HEK293 (cell line): ENCODE results near the gene REG1A.

Source experiments
- SETDB1 ChIP-seq: IDR thresholded peaks from one replicate; pipeline ENCODE4 v1.6.1; 2017; ENCODE audit warnings: mild to moderate bottlenecking, low read length, moderate library complexity, mixed read lengths; ENCODE audit not compliant: insufficient read length
- ZFP41 ChIP-seq: fragments of 450-650 bp; formaldehyde crosslinking; IDR thresholded peaks from 2 replicates; pipeline ENCODE4 v1.5.1; 2016; ENCODE audit warnings: missing biosample characterization, missing genetic modification characterization, borderline replicate concordance
- ZNF274 ChIP-seq, 2 experiments: fragments of 200-500 bp in 1 of 2; fragments of 450-650 bp in 1 of 2; sonication (Bioruptor generic) in 1 of 2; formaldehyde crosslinking in 1 of 2; IDR thresholded peaks; 2 replicates each; pipeline versions ENCODE4 v1.5.1 to v1.6.1; 2014 to 2016; ENCODE audit warnings: borderline replicate concordance in 1 of 2, inconsistent platforms in 1 of 2, low read length in 1 of 2, missing biosample characterization in 1 of 2, missing genetic modification characterization in 1 of 2
- ZNF571 ChIP-seq: fragments of 450-650 bp; formaldehyde crosslinking; IDR thresholded peaks from 2 replicates; pipeline ENCODE4 v1.5.0; 2017; ENCODE audit warnings: missing biosample characterization, missing genetic modification characterization
- ZNF776 ChIP-seq: fragments of 450-650 bp; formaldehyde crosslinking; IDR thresholded peaks from 2 replicates; pipeline ENCODE4 v1.5.0; 2017; ENCODE audit warnings: missing biosample characterization, missing genetic modification characterization, borderline replicate concordance
- TF ChIP-seq, protein P1 (sequence below): fragments of 450-650 bp; formaldehyde crosslinking; IDR thresholded peaks from 2 replicates; pipeline ENCODE4 v1.5.1; 2016; ENCODE audit warnings: missing biosample characterization, missing genetic modification characterization

DNA sequence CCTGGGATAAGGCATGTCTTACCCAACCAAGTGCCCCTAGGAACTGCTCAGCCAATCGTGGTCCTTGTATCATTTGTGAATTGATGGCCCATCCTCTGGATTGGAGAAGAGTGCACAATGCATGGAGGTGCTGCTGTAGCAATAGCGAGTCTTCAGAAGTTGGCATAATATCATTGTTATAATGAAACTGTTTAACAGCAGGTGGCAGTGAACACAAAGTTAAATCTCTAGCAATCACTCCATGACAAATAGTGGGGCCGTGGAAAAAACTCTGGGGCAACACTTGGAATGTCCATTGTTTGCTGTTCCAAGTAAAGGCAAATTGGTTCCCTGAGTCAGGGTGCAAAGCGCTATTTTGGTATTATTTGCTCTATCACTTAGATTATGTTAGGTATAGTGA is 11.4 kb downstream of the REG1A start:
- TF ChIP-seq SETDB1 (no peak), ZNF776 (no peak), ZFP41 (no peak), ZNF274 (IDR thresholded peaks at IDR 0.05; ENCODE audit: low read length) (no peak), ZNF274 (tag by site-specific recombination; IDR thresholded peaks at IDR 0.05; ENCODE audit: borderline replicate concordance) (no peak), ZNF571 (tag by site-specific recombination) (no peak)
- TF ChIP-seq, protein P1, sequence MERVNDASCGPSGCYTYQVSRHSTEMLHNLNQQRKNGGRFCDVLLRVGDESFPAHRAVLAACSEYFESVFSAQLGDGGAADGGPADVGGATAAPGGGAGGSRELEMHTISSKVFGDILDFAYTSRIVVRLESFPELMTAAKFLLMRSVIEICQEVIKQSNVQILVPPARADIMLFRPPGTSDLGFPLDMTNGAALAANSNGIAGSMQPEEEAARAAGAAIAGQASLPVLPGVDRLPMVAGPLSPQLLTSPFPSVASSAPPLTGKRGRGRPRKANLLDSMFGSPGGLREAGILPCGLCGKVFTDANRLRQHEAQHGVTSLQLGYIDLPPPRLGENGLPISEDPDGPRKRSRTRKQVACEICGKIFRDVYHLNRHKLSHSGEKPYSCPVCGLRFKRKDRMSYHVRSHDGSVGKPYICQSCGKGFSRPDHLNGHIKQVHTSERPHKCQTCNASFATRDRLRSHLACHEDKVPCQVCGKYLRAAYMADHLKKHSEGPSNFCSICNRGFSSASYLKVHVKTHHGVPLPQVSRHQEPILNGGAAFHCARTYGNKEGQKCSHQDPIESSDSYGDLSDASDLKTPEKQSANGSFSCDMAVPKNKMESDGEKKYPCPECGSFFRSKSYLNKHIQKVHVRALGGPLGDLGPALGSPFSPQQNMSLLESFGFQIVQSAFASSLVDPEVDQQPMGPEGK (tag by site-specific recombination), result no peak
